ENCODE results near the gene GBGT1. TPM values are rescaled to one million over a fixed set of nuclear protein-coding genes. Genes with fewer than 3 reads are reported as not detected.

The GBGT1 gene
- total RNA-seq, 8 experiments from 2014 or later = 0.14 to 2.4 (median 0.75) TPM

DNA sequence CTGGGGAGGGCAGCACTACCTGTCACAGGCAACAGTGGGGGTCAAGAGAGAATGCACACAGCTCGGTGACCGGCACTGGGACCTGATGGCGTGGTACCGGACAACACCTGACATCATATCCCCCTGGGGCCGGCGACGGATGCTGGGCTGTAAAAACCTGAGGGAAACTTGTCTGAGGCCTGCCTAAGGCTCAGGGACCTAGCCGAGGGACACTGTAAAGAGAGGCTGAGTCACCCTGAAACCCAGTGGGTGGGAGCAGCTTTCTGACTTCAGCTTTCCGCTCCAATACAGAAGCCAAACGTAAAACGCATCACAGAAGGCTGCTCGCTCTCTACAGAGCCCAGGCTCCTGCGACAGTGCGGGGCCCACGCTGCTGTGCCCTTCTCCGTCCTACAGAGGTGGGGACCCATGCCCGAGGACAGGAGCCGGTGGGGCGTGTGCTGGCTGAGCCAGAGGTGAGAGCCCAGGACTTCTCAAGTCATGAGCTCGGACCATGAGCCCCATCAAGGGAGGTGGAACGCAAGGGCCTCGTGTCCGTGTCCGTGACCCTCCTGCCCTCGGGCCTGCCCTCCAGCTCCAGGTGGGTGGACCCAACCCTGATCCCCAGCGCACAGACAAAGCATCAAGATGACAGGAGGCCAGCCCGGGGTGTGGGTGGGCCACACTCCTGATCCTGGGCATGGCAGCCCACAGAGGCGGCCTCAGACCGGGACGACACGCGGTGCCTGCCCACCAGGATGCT, 47.9 kb downstream of the GBGT1 start:
- H3K4me1 ChIP-seq (replicated peaks in 1 of 2) = peaks cover 53 to 64% of the 10 kb centered on the region in 2 donors
- ATAC-seq (replicated peaks in 6 of 8) = peak in 7 of 8 experiments; percentile 10 to 36 (median 18)
- in situ Hi-C loops (cut with MboI; ENCODE audit: low pct_unique_long_range_greater_than_20kb in 2 of 9, low sequenced_read_pairs in 9 of 9, unreplicated experiment in 9 of 9) = no loop called here
- peak overlapping the region in 1 of 2 donors; percentile 83 for H3K27ac ChIP-seq
- WGBS, 10 experiments = 0 to 92% (median 80%) methylated on average over 1 to 9 of the region's 32 CpGs; no CpG with 5 or more reads in 3 of the 10 experiments
- H3K4me3 ChIP-seq = no peak overlapping the region

DNA sequence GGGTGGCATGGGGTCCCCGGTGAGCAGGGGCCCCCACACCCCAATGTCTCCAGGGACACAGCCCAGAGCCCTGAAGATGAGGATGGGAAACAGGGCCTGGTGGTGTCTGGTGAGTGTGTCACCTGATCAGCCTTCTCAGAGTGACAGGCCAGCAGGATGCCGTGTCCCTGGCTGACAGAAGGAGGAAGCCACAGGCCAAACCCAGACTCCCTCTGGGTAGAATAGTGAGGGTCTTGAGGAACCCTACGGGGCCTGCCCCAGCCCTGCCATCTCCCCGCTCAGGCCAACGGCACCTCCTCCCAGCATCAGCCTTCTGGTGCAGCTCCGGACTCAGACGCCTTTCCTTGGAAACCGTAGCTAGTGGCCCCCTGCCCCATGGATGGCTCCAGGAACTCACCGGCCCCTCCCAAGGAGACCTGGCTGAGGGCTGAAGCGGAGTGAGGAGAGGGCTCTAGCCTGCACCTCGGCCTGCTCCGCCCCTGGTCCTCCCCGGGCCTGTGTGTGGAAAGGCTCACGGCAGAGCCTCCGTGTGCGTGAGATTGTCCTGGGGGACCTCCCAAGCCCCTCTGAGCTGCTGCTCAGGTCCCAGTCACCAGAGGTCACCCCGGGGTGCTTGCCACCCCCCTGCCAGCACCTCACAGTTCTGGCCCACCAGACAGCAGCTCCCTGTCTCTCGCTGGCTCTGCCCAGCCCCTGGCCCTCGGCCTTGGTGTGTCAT, 48.7 kb downstream of the GBGT1 start:
- WGBS, 10 experiments = 40 to 93% (median 80%) methylated on average over 1 to 5 of the region's 19 CpGs; no CpG with 5 or more reads in 3 of the 10 experiments
- H3K4me3 ChIP-seq = no peak overlapping the region
- peak in 5 of 8 experiments; percentile 2 to 16 (median 10) for ATAC-seq (replicated peaks in 6 of 8)
- in situ Hi-C loops (cut with MboI; ENCODE audit: low pct_unique_long_range_greater_than_20kb in 2 of 9, low sequenced_read_pairs in 9 of 9, unreplicated experiment in 9 of 9) = no loop called here
- peaks cover 51 to 61% of the 10 kb centered on the region in 2 donors for H3K4me1 ChIP-seq (replicated peaks in 1 of 2)
- peak overlapping the region in 1 of 2 donors; percentile 83 for H3K27ac ChIP-seq

DNA sequence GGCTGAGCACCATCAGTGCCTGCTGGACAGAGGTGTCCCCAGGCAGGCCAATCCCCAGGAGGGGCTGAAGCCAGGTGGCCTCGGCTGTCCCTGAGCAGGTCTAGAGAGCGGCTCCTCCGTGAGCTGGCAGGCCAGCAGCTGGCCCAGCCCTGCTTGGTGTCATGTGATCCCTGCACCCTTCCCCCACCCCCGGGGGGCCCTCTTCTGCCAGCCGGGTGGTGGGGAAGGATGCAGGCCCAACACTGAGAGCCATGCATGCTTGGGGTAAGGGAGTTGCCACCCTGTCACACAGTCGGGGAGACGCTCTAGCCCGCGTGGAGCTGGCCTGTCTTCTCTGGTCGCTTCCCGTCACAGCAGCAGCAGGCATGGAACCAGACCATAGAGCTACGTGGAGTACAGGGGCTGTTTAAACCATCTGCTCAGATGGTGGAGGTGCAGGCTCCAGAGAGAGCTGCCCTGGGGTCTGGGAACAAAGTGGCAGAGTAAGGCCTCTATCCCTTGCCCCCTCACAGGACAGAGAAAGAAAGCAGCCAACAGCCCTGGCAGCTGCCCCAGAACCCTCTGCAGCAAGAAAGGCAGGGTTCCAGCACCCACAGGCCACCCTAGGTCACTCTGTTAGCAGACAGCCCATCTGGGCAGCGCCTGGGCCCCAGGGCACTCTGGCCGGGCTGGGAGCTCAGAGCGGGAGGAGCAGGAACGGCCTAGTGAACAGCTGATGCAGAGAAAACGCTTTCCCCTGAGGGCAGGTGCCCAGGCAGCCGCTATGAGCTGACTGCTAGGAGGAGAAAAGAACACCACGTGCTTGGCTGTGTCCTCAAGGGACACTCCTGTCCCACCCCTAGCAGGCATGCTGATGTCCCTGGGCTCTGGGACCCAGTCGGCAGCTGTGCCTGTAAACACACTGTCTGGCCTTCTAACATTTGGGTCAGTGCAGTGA, 49.5 kb downstream of the GBGT1 start:
- in situ Hi-C loops (cut with MboI; ENCODE audit: low pct_unique_long_range_greater_than_20kb in 2 of 9, low sequenced_read_pairs in 9 of 9, unreplicated experiment in 9 of 9) = no loop called here
- Histone ChIP-seq H3K4me1 (replicated peaks in 1 of 2) (peaks cover 47 to 53% of the 10 kb centered on the region in 2 donors), H3K4me3 (no peak overlapping the region), H3K27ac (peak overlapping the region; percentile 10 to 83)
- ATAC-seq (replicated peaks in 6 of 8) = peak; percentile 69 to 89 (median 74)
- 0 to 61% (median 40%) methylated on average over 2 to 9 of the region's 20 CpGs; no CpG with 5 or more reads in 4 of the 10 experiments for WGBS, 10 experiments

DNA sequence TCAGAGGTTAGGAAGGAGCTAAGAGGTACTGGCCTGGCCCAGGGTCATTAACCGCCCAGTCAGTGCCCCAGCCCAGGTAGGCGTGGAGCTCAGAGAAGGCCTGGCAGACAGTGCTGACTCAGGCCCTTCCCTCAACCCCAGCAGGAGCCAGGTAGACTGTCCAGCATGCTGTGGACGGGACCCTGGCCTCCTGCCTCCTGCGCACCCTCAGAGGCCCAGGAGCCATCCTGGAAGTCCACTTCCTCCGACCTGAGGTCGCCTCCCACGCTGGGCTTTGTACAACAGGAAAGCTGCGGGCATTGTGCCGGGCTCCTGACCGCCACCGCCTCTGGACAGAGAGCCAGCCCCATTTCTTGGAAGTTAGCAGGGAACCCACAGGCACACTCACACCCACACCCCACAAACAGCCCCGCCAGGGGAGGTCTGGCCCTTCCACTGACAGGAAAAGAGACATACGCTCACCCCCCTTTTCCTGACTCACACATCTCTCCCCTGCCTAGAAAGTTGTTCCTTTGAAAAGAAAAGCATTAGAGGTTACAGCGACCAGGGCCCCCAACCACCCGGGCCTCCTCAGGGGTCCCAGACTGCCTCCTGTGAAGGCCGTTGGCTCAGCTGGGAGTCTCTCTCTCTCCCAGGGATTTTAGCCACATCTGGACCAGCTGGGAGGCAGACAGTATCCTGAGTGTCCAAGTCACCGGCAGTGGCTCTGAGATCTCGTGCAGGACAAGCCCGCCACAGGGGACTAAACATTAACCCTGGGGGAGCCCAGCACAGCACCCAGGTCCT, 50.4 kb downstream of the GBGT1 start:
- in situ Hi-C loops (cut with MboI; ENCODE audit: low pct_unique_long_range_greater_than_20kb in 2 of 9, low sequenced_read_pairs in 9 of 9, unreplicated experiment in 9 of 9) = no loop called here
- Histone ChIP-seq H3K27ac (peak overlapping the region; percentile 10 to 83), H3K4me3 (no peak overlapping the region), H3K4me1 (replicated peaks in 1 of 2) (peaks cover 40 to 44% of the 10 kb centered on the region in 2 donors)
- 55 to 100% (median 93%) methylated on average over 2 to 7 of the region's 19 CpGs; no CpG with 5 or more reads in 6 of the 10 experiments for WGBS, 10 experiments
- ATAC-seq (replicated peaks in 6 of 8) = peak in 2 of 8 experiments; percentile 1 to 5

DNA sequence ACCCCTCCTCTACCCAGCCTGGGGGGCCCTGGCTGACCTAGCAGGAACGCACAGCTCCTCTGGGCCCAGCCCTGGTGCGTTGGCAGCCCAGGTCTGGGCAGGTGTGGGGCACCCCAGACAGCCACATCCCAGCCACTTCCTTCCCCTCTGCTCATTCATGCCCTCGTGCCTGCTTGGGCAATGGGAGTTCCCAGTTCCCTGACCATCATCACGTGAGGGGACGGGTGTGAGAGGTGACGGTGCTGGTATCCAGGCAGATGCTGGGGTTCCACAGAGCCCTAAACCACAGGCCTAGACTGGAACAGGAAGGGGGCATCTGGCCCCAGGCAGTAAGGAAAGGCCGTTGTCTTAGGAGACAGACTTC, 51.1 kb downstream of the GBGT1 start:
- ATAC-seq (replicated peaks in 6 of 8) = no peak
- H3K4me3 ChIP-seq = no peak overlapping the region
- peak overlapping the region in 1 of 2 donors; percentile 83 for H3K27ac ChIP-seq
- in situ Hi-C loops (cut with MboI; ENCODE audit: low pct_unique_long_range_greater_than_20kb in 2 of 9, low sequenced_read_pairs in 9 of 9, unreplicated experiment in 9 of 9) = no loop called here
- peaks cover 33 to 39% of the 10 kb centered on the region in 2 donors for H3K4me1 ChIP-seq (replicated peaks in 1 of 2)
- 86 to 100% (median 100%) methylated on average over 1 of the region's 7 CpGs; no CpG with 5 or more reads in 7 of the 10 experiments for WGBS, 10 experiments

DNA sequence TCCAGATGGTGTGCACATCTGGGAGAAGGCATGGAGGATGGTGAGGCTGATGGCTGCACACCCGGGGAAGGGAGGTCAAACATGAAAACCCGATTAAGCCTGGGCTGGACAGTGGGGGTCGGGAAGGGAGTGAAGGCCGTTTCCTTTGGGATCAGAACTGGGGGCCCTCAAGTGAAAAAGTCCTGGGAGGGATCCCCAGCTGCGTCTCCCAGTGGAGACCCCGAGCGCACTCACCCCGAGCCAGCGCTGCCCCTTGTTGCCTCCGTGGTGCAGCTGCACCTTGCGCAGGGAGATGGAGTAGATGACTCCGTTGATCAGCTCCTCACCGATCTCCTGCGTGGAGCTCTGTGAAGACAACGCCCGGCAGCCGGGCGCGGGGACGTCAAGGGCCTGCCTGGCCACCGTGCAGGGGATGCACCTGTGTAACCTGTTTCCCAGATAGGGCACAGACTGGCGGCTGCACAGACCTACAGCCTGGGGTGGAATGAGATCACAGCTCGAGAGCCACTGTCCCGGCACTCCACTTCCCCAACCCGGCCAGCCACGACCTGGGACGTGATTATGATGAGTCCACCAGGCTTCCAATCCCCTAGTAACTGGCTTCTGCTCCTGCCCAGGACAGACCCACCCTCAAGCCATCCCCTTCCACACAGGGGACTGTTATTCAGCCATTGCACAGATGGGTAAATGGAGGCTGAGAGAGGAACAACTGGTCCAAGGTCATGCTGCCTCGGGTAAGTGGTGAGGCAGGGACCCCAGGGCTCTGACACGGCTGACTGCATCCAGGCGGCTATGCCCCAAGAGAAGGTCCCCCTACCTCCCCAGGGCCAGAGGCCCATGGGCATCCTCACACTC, 51.7 kb downstream of the GBGT1 start:
- in situ Hi-C loops (cut with MboI; ENCODE audit: low pct_unique_long_range_greater_than_20kb in 2 of 9, low sequenced_read_pairs in 9 of 9, unreplicated experiment in 9 of 9) = no loop called here
- ATAC-seq (replicated peaks in 6 of 8) = no peak
- H3K27ac ChIP-seq = no peak overlapping the region
- peaks cover 28 to 34% of the 10 kb centered on the region in 2 donors for H3K4me1 ChIP-seq (replicated peaks in 1 of 2)
- H3K4me3 ChIP-seq = no peak overlapping the region
- WGBS, 10 experiments = 20 to 100% (median 90%) methylated on average over 1 to 3 of the region's 30 CpGs; no CpG with 5 or more reads in 3 of the 10 experiments

DNA sequence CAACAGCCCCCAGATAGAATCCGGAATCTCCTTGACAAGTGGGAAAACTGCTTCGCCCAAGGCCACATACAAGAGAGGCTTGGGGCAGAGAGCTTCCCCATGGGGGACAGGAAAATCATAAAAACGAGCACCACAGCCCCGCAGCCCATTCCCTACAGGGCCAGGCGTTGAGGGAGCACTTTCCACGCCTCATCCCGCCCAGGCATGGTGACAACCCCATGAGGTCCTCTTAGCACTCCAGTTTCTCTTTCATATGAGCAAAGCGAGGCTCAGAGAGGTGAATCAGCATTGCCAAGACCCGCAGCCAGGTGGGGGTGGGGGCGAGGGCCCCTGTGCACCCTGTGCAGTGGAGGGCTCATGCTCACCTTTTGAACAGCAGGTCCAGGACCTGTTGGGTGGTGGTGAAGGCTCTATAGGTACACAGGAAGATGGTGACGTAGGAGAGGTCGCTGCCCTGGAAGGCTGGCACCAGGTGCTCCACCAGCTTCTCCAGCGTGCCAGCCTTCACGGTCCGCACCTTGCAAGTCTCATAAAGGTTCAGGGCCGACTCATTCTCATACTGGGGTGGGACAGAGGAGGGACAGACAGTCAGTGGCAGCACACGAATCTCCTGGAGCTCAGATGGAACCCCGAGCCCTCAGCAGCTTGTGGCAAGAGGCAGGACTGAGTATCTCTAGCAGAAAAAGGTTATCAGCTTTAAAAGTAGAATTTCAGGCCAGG, 53.6 kb downstream of the GBGT1 start:
- WGBS, 10 experiments = 40 to 100% (median 89%) methylated on average over 1 to 9 of the region's 18 CpGs; no CpG with 5 or more reads in 3 of the 10 experiments
- Histone ChIP-seq H3K4me1 (replicated peaks in 1 of 2) (peaks cover 20 to 21% of the 10 kb centered on the region in 2 donors), H3K27ac (no peak overlapping the region), H3K4me3 (no peak overlapping the region)
- in situ Hi-C loops (cut with MboI; ENCODE audit: low pct_unique_long_range_greater_than_20kb in 2 of 9, low sequenced_read_pairs in 9 of 9, unreplicated experiment in 9 of 9) = no loop called here
- no peak for ATAC-seq (replicated peaks in 6 of 8)

DNA sequence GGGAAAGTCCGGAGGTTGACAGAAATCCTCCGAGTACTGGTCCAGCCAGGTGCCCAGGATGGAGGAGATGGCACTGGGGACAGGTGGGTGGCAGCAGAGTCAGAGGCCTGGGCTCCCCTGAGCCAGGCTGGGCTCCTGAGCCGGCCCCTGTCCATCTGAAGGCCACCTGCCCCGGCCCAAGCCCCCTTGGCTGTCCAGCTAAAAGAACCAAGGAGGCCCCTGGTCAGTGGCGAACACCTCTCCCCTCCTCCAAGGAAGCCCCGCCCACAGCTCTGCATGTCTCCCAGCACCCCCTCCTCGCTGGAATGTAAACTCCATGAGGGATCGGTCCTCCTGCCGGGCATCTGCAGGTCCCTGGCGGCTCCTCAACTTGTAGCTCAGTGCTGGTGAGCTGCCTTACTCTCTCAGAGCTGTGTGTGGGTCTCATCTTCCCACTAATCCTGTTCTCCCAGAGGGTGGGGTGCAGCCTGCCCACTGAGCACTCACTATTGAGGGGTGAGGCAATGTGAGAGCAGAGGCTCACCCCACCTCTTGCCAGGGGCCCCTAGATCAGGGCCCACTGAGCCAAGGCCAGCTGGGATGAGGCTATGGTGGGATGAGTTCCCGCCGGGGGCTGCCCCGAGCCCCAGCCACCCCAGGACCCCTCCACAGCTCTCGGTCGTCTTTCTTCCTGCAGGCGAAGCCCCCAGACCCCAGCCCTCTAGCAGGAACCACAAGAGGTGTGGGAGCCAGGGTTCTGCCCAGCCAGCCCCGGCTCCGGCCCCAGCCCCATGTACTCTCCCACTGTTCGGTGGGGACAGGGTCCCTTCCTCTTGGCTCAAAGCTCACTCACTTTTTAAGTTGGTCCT, 54.7 kb downstream of the GBGT1 start:
- no peak overlapping the region for H3K4me3 ChIP-seq
- H3K27ac ChIP-seq = no peak overlapping the region
- no peak for ATAC-seq (replicated peaks in 6 of 8)
- H3K4me1 ChIP-seq (replicated peaks in 1 of 2) = peaks cover 10% of the 10 kb centered on the region in 2 donors
- in situ Hi-C loops (cut with MboI; ENCODE audit: low pct_unique_long_range_greater_than_20kb in 2 of 9, low sequenced_read_pairs in 9 of 9, unreplicated experiment in 9 of 9) = no loop called here
- 60 to 100% (median 92%) methylated on average over 1 to 4 of the region's 19 CpGs; no CpG with 5 or more reads in 3 of the 10 experiments for WGBS, 10 experiments

DNA sequence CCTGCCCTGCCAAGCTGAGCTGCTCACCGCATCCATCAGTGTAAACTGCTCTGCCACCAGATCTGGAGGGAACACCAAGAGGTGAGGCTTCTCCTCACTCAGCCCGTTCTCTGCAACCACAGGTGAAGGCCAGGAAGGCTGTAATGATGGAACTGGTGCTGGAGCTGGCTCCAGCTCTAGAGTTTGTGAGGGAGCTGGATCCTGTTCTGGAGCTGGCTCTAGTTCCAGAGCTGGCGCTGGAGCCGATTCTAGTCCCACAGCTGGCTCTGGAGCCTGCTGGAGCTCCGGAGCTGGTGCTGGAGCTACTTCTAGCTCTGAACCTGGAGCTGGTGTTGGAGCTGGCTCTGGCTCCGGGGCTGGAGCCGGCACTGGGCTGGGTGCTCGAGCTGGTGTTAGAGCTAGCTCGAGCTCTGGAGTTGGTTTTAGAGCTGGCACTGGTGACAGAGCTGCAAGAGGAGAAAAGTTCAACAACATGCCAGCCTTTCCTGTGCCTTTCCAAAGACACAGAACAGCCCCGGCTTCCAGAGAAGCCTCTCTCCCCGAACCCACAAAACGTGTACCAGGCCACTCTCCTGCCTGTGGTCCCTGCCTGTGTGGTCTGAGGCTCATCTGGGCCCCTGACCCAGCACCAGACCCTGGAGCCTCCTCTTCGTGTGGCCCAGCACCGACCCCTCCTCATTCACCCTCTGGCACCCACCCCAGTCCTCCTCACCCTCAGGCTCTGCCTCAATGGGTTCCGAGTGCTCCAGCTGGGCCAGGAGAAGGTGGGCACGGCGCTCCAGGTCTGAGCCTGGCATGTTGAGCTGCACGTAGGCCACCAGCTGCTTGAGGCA, 55.5 kb downstream of the GBGT1 start:
- peaks cover 1% of the 10 kb centered on the region in 2 donors for H3K4me1 ChIP-seq (replicated peaks in 1 of 2)
- no peak for ATAC-seq (replicated peaks in 6 of 8)
- WGBS, 10 experiments = 60 to 100% (median 93%) methylated on average over 1 to 6 of the region's 18 CpGs; no CpG with 5 or more reads in 1 of the 10 experiments
- H3K4me3 ChIP-seq = no peak overlapping the region
- no peak overlapping the region for H3K27ac ChIP-seq
- in situ Hi-C loops (cut with MboI; ENCODE audit: low pct_unique_long_range_greater_than_20kb in 2 of 9, low sequenced_read_pairs in 9 of 9, unreplicated experiment in 9 of 9) = no loop called here

Measured in motor neuron (in vitro differentiated cells).